MM.1S (cell line): Measurements from ENCODE around the gene MPP1.

Source experiments
- DNase-seq: peaks from one replicate; pipeline ENCODE4 v3.0.0-alpha.2; 2015
- H2AFZ ChIP-seq: fragments of 300-600 bp; sonication (generic); 2 replicates; pipeline ENCODE4 v1.6.0; 2016; ENCODE audit warnings: antibody characterized with exemption, low read length
- H3F3A ChIP-seq: fragments of 300-600 bp; sonication (generic); 2 replicates; pipeline ENCODE4 v1.6.1; 2016; ENCODE audit warnings: mild to moderate bottlenecking, antibody characterized with exemption, low read length, moderate library complexity, mixed read lengths; ENCODE audit not compliant: insufficient read depth
- H3K27ac ChIP-seq: fragments of 300-600 bp; sonication (generic); 2 replicates; pipeline ENCODE4 v1.5.1; 2016; ENCODE audit warnings: mild to moderate bottlenecking, low read length
- H3K27me3 ChIP-seq: fragments of 300-600 bp; sonication (generic); replicated peaks from 2 replicates; pipeline ENCODE4 v1.6.0; 2016; ENCODE audit warnings: low read length; ENCODE audit not compliant: insufficient read depth
- H3K36me3 ChIP-seq: fragments of 300-600 bp; sonication (generic); replicated peaks from 2 replicates; pipeline ENCODE4 v1.6.1; 2016; ENCODE audit warnings: mild to moderate bottlenecking, low read length, mixed read lengths; ENCODE audit not compliant: insufficient read depth
- H3K4me1 ChIP-seq: fragments of 300-600 bp; sonication (generic); 2 replicates; pipeline ENCODE4 v1.6.1; 2016; ENCODE audit warnings: low read length, mixed read lengths
- H3K4me2 ChIP-seq: fragments of 300-600 bp; sonication (generic); 2 replicates; pipeline ENCODE4 v1.6.0; 2016; ENCODE audit warnings: low read depth, low read length
- H3K4me3 ChIP-seq: fragments of 300-600 bp; sonication (generic); 2 replicates; pipeline ENCODE4 v1.5.1; 2016; ENCODE audit warnings: low read length, mixed read lengths
- H3K79me2 ChIP-seq: fragments of 300-600 bp; sonication (generic); 2 replicates; pipeline ENCODE4 v1.6.1; 2016; ENCODE audit warnings: mixed run types, low read length, mixed read lengths
- H3K9ac ChIP-seq: fragments of 300-600 bp; sonication (generic); 2 replicates; pipeline ENCODE4 v1.6.1; 2016; ENCODE audit warnings: low read length, mixed read lengths
- H3K9me2 ChIP-seq: fragments of 300-600 bp; sonication (generic); replicated peaks from 2 replicates; pipeline ENCODE4 v1.6.1; 2016; ENCODE audit warnings: mild to moderate bottlenecking, low read length, mixed read lengths; ENCODE audit not compliant: insufficient read depth
- H3K9me3 ChIP-seq: fragments of 300-600 bp; sonication (generic); replicated peaks from 2 replicates; pipeline ENCODE4 v1.6.1; 2016; ENCODE audit warnings: mild to moderate bottlenecking, low read length, mixed read lengths; ENCODE audit not compliant: insufficient read depth
- H4K20me1 ChIP-seq: fragments of 300-600 bp; sonication (generic); 2 replicates; pipeline ENCODE4 v1.6.1; 2016; ENCODE audit warnings: mild to moderate bottlenecking, low read length, moderate library complexity, mixed read lengths; ENCODE audit not compliant: insufficient read depth
- CTCF ChIP-seq: fragments of 300-600 bp; sonication (generic); IDR thresholded peaks from 2 replicates; pipeline ENCODE4 v1.5.1; 2016; ENCODE audit warnings: antibody characterized with exemption, low read length, mixed read lengths
- EZH2 ChIP-seq: fragments of 300-600 bp; sonication (generic); optimal IDR thresholded peaks from 2 replicates; pipeline ENCODE3; 2017; ENCODE audit warnings: low read depth, mild to moderate bottlenecking, antibody characterized with exemption, low read length, mixed read lengths
- EZH2phosphoT487 ChIP-seq: fragments of 300-600 bp; sonication (generic); IDR thresholded peaks from 2 replicates; pipeline ENCODE4 v1.6.1; 2018; ENCODE audit warnings: antibody characterized with exemption, low read length

The MPP1 gene

GRCh38 chrX:154829926-154830442, 24.7 kb upstream of the MPP1 start:
- H3K27ac ChIP-seq = no peak overlapping the region
- H3K79me2 ChIP-seq = no peaks in the 10 kb centered on the region
- no peak overlapping the region for H3K4me2 ChIP-seq
- H3K9ac ChIP-seq = no peak overlapping the region
- H3K27me3 ChIP-seq = no peaks in the 10 kb centered on the region
- no peak overlapping the region for H3K4me3 ChIP-seq
- TF ChIP-seq EZH2 (no peak), EZH2phosphoT487 (no peak), CTCF (no peak)
- H2AFZ ChIP-seq = no peak overlapping the region
- H3K9me2 ChIP-seq = no peaks in the 10 kb centered on the region
- H4K20me1 ChIP-seq = no peaks in the 10 kb centered on the region
- peaks cover 20% of the 10 kb centered on the region for H3K4me1 ChIP-seq
- peaks cover 8% of the 10 kb centered on the region; the same call in 1 of the 2 replicates for H3F3A ChIP-seq
- DNase-seq = no peak
- no peaks in the 10 kb centered on the region for H3K9me3 ChIP-seq
- H3K36me3 ChIP-seq = no peaks in the 10 kb centered on the region

- Histone ChIP-seq H2AFZ (no peak overlapping the region), H3K4me3 (no peak overlapping the region), H4K20me1 (no peaks in the 10 kb centered on the region), H3K79me2 (no peaks in the 10 kb centered on the region), H3F3A (peaks cover 8% of the 10 kb centered on the region; the same call in 1 of the 2 replicates), H3K4me1 (peaks cover 20% of the 10 kb centered on the region), H3K4me2 (no peak overlapping the region), H3K36me3 (no peaks in the 10 kb centered on the region), H3K27ac (no peak overlapping the region), H3K9ac (no peak overlapping the region), H3K9me3 (no peaks in the 10 kb centered on the region), H3K9me2 (no peaks in the 10 kb centered on the region), H3K27me3 (no peaks in the 10 kb centered on the region)
- no peak for DNase-seq
- TF ChIP-seq EZH2 (no peak), EZH2phosphoT487 (no peak), CTCF (no peak)
These were observed 23.8 kb upstream of the MPP1 start for GRCh38 chrX:154829134-154829533.

DNA sequence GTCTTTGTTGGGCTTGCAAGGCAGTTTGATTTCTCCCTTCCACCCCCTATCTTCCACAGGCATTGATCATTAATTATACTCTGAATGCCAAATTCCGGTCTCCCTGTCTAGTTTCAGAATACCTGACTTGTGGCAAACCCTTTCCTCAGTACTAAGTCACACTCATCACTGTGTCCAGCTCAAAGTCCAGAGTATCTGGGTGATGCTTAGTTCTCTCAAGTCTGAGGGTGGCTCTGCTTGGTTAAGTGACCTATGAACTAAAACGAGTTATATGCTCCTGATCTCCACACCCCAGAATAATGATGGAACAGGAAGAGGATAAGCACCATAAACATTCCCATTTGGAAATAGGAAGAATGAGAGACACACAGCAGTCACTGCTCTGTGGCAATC, 22.7 kb upstream of the MPP1 start:
- Histone ChIP-seq H3K4me1 (peaks cover 20% of the 10 kb centered on the region), H3K36me3 (no peaks in the 10 kb centered on the region), H3K9me3 (no peaks in the 10 kb centered on the region), H4K20me1 (no peaks in the 10 kb centered on the region), H3K79me2 (no peaks in the 10 kb centered on the region), H3K4me3 (peak overlapping the region; percentile 24; the same call in 1 of the 2 replicates), H3F3A (peaks cover 8% of the 10 kb centered on the region; the same call in 1 of the 2 replicates), H3K9me2 (no peaks in the 10 kb centered on the region), H2AFZ (peak overlapping the region; percentile 49), H3K4me2 (peak overlapping the region; percentile 53), H3K27me3 (no peaks in the 10 kb centered on the region), H3K27ac (peak overlapping the region; percentile 67; the same call in 1 of the 2 replicates), H3K9ac (peak overlapping the region; percentile 12; the same call in 1 of the 2 replicates)
- TF ChIP-seq CTCF = no peak
- no peak for DNase-seq
